GM12878 (cell line): ENCODE results near the gene ADAMTS2.

ENCODE experiments used
- ATF3 ChIP-seq: IDR thresholded peaks from 2 replicates; pipeline ENCODE4 v1.6.1; 2011; ENCODE audit warnings: low read depth, mild to moderate bottlenecking, low read length, moderate library complexity, borderline replicate concordance; ENCODE audit errors: extremely low read depth
- CBX3 ChIP-seq: fragments of 200-600 bp; sonication (generic); IDR thresholded peaks from 2 replicates; pipeline ENCODE4 v1.6.1; 2016; ENCODE audit warnings: low read depth, borderline replicate concordance
- CTCF ChIP-seq, 3 experiments: IDR thresholded peaks in 2 of 3; conservative IDR thresholded peaks in 1 of 3; 2 replicates each; pipeline ENCODE4 v1.5.1; 2011; ENCODE audit warnings: low read depth in 3 of 3, low read length in 3 of 3, mild to moderate bottlenecking in 3 of 3, control low read depth in 2 of 3, moderate library complexity in 2 of 3, inconsistent platforms in 1 of 3, mixed read lengths in 1 of 3; ENCODE audit not compliant: control insufficient read depth in 2 of 3, insufficient read depth in 1 of 3; ENCODE audit errors: extremely low read depth in 1 of 3
- FOS ChIP-seq: IDR thresholded peaks from 3 replicates; pipeline ENCODE4 v1.6.1; 2011; ENCODE audit warnings: borderline replicate concordance; ENCODE audit not compliant: insufficient read length; ENCODE audit errors: extremely low read depth
- POLR2A ChIP-seq: IDR thresholded peaks from 2 replicates; pipeline ENCODE4 v1.6.1; 2011; ENCODE audit warnings: low read depth, mild to moderate bottlenecking, low read length
- POLR2AphosphoS5 ChIP-seq: IDR thresholded peaks from 2 replicates; pipeline ENCODE4 v1.6.1; 2011; ENCODE audit warnings: mild to moderate bottlenecking, low read length, inconsistent platforms
- SREBF2 ChIP-seq: IDR thresholded peaks from 2 replicates; pipeline ENCODE4 v1.6.1; 2012; ENCODE audit warnings: mild to moderate bottlenecking, low read length
- TCF7 ChIP-seq: IDR thresholded peaks from 2 replicates; pipeline ENCODE4 v1.6.1; 2014; ENCODE audit warnings: antibody characterized with exemption, borderline replicate concordance
- USF2 ChIP-seq: IDR thresholded peaks from 2 replicates; pipeline ENCODE4 v1.6.1; 2011; ENCODE audit warnings: low read depth, low read length, improper control_type of control experiment, borderline replicate concordance

- TF ChIP-seq SREBF2 (no peak), USF2 (no peak), CBX3 (no peak), POLR2A (no peak), TCF7 (no peak), FOS (no peak), CTCF (IDR thresholded peaks at IDR 0.05 in 2 of 3, conservative IDR thresholded peaks at IDR 0.05 in 1 of 3; ENCODE audit: control insufficient read depth in 2 of 3, extremely low read depth in 1 of 3, insufficient read depth in 1 of 3, low read depth in 3 of 3, low read length in 3 of 3) (no peak), POLR2AphosphoS5 (no peak), ATF3 (no peak)
These were observed 31.3 kb downstream of the ADAMTS2 start for GRCh38 chr5:179313849-179314521.
